Measurements from ENCODE around the gene EFCAB3.
A peak's percentile ranks its signal among the peaks of the same experiment; 100 is the strongest.
"Not testable (repeated sequence)": the region's sequence is repeated elsewhere in the genome, so short reads cannot be mapped to it uniquely, and the experiment has no call there.

The EFCAB3 gene

GRCh38 chr17:62405451-62405850, 25.1 kb downstream of the EFCAB3 start:
- Histone ChIP-seq H3K4me1 (ENCODE audit: insufficient read depth, low read length, severe bottlenecking) (no peaks in the 10 kb centered on the region), H2AFZ (ENCODE audit: low read length) (no peak overlapping the region), H3K4me2 (ENCODE audit: low read length) (no peak overlapping the region), H3K9ac (ENCODE audit: low read length) (no peak overlapping the region), H3K79me2 (ENCODE audit: insufficient read depth, low read length) (no peaks in the 10 kb centered on the region), H3K36me3 (ENCODE audit: insufficient read depth, low read length) (no peaks in the 10 kb centered on the region), H3K9me3 (ENCODE audit: low read length) (no peaks in the 10 kb centered on the region), H3K4me3 (ENCODE audit: low read depth, low read length, poor library complexity, severe bottlenecking) (no peak overlapping the region), H3K9me2 (ENCODE audit: low read depth, low read length) (no peaks in the 10 kb centered on the region), H3K27me3 (ENCODE audit: insufficient read depth, low read length) (no peaks in the 10 kb centered on the region), H4K20me1 (ENCODE audit: insufficient read depth, low read length) (no peaks in the 10 kb centered on the region), H3K27ac (ENCODE audit: low read depth, low read length, poor library complexity, severe bottlenecking) (no peak overlapping the region), H3F3A (ENCODE audit: insufficient read depth, low read length) (no peaks in the 10 kb centered on the region)
- TF ChIP-seq EZH2 (IDR thresholded peaks at IDR 0.05; ENCODE audit: borderline replicate concordance, low read length): no peak

DNA sequence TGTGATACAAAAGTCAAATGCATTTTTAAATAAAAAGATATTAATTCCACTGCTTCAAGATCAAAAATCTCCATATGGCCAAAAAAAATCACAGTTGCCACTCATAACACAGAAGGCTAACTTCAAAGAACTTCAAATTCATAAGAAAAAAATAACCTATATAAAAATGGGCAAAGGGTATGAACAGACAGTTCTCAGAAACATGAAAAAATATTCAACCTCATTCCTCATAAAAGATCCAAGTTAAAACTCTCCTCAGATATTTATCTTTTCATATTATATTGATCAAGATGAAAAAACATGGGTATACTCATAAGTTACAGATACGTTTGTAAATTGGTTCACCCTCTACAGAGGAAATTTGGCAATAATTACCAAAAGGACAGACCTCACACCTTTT, 32.7 kb downstream of the EFCAB3 start:
- H3K4me2 ChIP-seq (ENCODE audit: low read length); H3K4me1 ChIP-seq (ENCODE audit: insufficient read depth, low read length, severe bottlenecking); H3K36me3 ChIP-seq (ENCODE audit: insufficient read depth, low read length); H3K9me2 ChIP-seq (ENCODE audit: low read depth, low read length); H3F3A ChIP-seq (ENCODE audit: insufficient read depth, low read length); H2AFZ ChIP-seq (ENCODE audit: low read length); H3K79me2 ChIP-seq (ENCODE audit: insufficient read depth, low read length); H3K4me3 ChIP-seq (ENCODE audit: low read depth, low read length, poor library complexity, severe bottlenecking); H3K9ac ChIP-seq (ENCODE audit: low read length); H4K20me1 ChIP-seq (ENCODE audit: insufficient read depth, low read length); H3K27me3 ChIP-seq (ENCODE audit: insufficient read depth, low read length); H3K27ac ChIP-seq (ENCODE audit: low read depth, low read length, poor library complexity, severe bottlenecking); H3K9me3 ChIP-seq (ENCODE audit: low read length): not testable (repeated sequence)

DNA sequence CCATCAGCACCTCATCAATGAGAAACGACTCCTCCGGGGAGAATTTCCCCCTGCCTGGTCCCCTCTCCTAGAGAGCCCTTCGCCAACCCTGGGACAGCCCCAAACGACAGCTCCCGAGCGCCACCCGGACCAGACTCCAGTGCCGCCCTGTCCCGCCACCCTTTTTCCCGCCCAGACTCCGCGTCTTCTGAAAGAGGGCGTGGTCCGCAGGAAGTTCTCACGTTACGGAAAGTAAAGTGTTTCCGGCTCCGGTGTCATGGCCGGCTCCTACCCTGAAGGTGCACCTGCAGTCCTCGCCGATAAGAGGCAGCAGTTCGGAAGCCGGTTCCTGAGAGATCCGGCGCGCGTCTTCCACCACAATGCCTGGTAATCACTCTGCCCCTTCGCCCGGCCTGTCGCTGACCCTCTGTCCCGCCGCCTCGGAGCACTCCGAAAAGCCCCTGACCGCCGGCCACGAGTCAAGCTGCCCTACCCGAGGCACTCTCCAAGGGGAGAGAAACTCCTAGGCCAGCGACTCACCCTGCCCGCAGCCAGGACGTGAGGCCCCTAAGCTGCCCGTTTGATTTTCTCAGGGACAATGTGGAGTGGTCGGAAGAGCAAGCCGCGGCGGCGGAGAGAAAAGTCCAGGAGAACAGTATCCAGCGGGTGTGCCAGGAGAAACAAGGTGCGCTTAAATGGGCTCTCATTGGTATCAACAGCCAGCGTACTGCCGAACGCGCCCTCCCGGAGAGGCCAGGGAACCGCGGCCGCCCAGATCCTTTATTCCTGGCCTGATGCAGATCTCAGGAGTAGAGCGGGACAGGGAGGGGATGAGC, 43.5 kb downstream of the EFCAB3 start, which contains the start of gene METTL2A:
TSS of gene METTL2A (plus strand) at position 251 of the 815 bp plus-strand sequence. CDS start at position 257, 6 bp downstream.
- H3K27ac ChIP-seq (ENCODE audit: low read depth, low read length, poor library complexity, severe bottlenecking): peak within 1 kb of the TSS; percentile 71
- peak within 1 kb of the TSS; percentile 77 for H3K4me3 ChIP-seq (ENCODE audit: low read depth, low read length, poor library complexity, severe bottlenecking)
- H3K9ac ChIP-seq (ENCODE audit: low read length): peak within 1 kb of the TSS; percentile 81
- H3K4me2 ChIP-seq (ENCODE audit: low read length): peak within 1 kb of the TSS; percentile 74
- not testable (repeated sequence) for H3K9me2 ChIP-seq (ENCODE audit: low read depth, low read length); H4K20me1 ChIP-seq (ENCODE audit: insufficient read depth, low read length); H3K9me3 ChIP-seq (ENCODE audit: low read length); H3K27me3 ChIP-seq (ENCODE audit: insufficient read depth, low read length); H2AFZ ChIP-seq (ENCODE audit: low read length); H3F3A ChIP-seq (ENCODE audit: insufficient read depth, low read length)
- peaks cover 21% of the 10 kb centered on the region for H3K36me3 ChIP-seq (ENCODE audit: insufficient read depth, low read length)
- peaks cover 17% of the 10 kb centered on the region for H3K4me1 ChIP-seq (ENCODE audit: insufficient read depth, low read length, severe bottlenecking)
- H3K79me2 ChIP-seq (ENCODE audit: insufficient read depth, low read length): peaks cover 11% of the 10 kb centered on the region

GRCh38 chr17:62426214-62426613, 45.9 kb downstream of the EFCAB3 start:
- not testable (repeated sequence) for H4K20me1 ChIP-seq (ENCODE audit: insufficient read depth, low read length); H3K9ac ChIP-seq (ENCODE audit: low read length); H3K27ac ChIP-seq (ENCODE audit: low read depth, low read length, poor library complexity, severe bottlenecking); H3K4me3 ChIP-seq (ENCODE audit: low read depth, low read length, poor library complexity, severe bottlenecking); H3K27me3 ChIP-seq (ENCODE audit: insufficient read depth, low read length); H3F3A ChIP-seq (ENCODE audit: insufficient read depth, low read length); H3K9me3 ChIP-seq (ENCODE audit: low read length); H3K4me2 ChIP-seq (ENCODE audit: low read length); H2AFZ ChIP-seq (ENCODE audit: low read length); H3K9me2 ChIP-seq (ENCODE audit: low read depth, low read length)
- Histone ChIP-seq H3K4me1 (ENCODE audit: insufficient read depth, low read length, severe bottlenecking) (peaks cover 17% of the 10 kb centered on the region), H3K36me3 (ENCODE audit: insufficient read depth, low read length) (peaks cover 29% of the 10 kb centered on the region), H3K79me2 (ENCODE audit: insufficient read depth, low read length) (peaks cover 11% of the 10 kb centered on the region)

DNA sequence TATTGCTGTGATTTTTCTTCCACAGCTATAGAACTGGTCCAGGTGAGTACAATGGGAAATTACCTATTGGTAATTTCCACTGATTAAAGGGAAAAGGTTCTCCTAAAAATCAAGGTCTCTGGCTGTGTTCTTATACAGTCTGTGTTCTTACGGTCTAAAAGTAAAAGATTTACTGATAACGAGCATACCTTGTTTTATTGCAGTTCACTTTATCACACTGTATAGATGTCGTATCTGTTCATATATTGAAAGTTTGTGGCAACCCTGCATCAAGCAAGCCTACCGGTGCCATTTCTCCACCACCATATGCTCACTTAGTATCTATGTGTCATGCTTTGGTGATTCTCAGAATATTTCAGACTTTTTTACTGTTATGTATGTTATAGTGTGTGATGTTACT, 54.9 kb downstream of the EFCAB3 start:
- not testable (repeated sequence) for H3K4me1 ChIP-seq (ENCODE audit: insufficient read depth, low read length, severe bottlenecking); H3K4me3 ChIP-seq (ENCODE audit: low read depth, low read length, poor library complexity, severe bottlenecking); H3K27me3 ChIP-seq (ENCODE audit: insufficient read depth, low read length); H3F3A ChIP-seq (ENCODE audit: insufficient read depth, low read length); H3K4me2 ChIP-seq (ENCODE audit: low read length); H4K20me1 ChIP-seq (ENCODE audit: insufficient read depth, low read length); H3K79me2 ChIP-seq (ENCODE audit: insufficient read depth, low read length); H3K9me2 ChIP-seq (ENCODE audit: low read depth, low read length); H3K27ac ChIP-seq (ENCODE audit: low read depth, low read length, poor library complexity, severe bottlenecking); H3K9ac ChIP-seq (ENCODE audit: low read length); H2AFZ ChIP-seq (ENCODE audit: low read length); H3K9me3 ChIP-seq (ENCODE audit: low read length)
- H3K36me3 ChIP-seq (ENCODE audit: insufficient read depth, low read length): peaks cover 19% of the 10 kb centered on the region

DNA sequence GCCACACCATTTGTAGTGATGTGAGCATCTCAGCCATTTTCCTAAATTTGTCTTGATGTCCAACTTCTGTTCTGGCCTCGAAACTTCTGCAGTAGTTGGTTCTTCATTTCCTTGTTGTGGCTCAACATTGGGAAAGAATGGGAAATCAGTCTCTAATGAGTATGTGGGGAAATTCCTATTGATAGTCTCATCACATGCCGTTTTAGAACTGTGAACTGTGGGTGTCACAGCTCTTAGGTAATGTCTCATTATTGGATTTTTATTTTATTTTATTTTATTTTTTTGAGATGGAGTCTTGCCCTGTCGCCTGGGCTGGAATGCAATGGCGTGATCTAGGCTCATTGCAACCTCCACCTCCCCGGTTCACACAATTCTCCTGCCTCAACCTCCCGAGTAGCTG, 60.8 kb downstream of the EFCAB3 start:
- H2AFZ ChIP-seq (ENCODE audit: low read length); H3K4me1 ChIP-seq (ENCODE audit: insufficient read depth, low read length, severe bottlenecking); H4K20me1 ChIP-seq (ENCODE audit: insufficient read depth, low read length); H3K79me2 ChIP-seq (ENCODE audit: insufficient read depth, low read length); H3K9ac ChIP-seq (ENCODE audit: low read length); H3K9me2 ChIP-seq (ENCODE audit: low read depth, low read length); H3K9me3 ChIP-seq (ENCODE audit: low read length); H3F3A ChIP-seq (ENCODE audit: insufficient read depth, low read length); H3K27ac ChIP-seq (ENCODE audit: low read depth, low read length, poor library complexity, severe bottlenecking); H3K4me3 ChIP-seq (ENCODE audit: low read depth, low read length, poor library complexity, severe bottlenecking); H3K4me2 ChIP-seq (ENCODE audit: low read length); H3K27me3 ChIP-seq (ENCODE audit: insufficient read depth, low read length): not testable (repeated sequence)
- H3K36me3 ChIP-seq (ENCODE audit: insufficient read depth, low read length): peaks cover 56% of the 10 kb centered on the region

Measured in OCI-LY1 (cell line).